Adrenal gland (tissue), 12 donors: Measurements from ENCODE around the gene FGFRL1. TPM values are rescaled to one million over a fixed set of nuclear protein-coding genes. Genes with fewer than 3 reads are reported as not detected.

Source experiments
- DNase-seq, 7 donors: peaks; one replicate each; pipeline ENCODE4 v3.0.0-alpha.2; 2019 to 2020
- H3K27ac ChIP-seq, 5 donors: fragments of 200-600 bp; sonication (generic) in 4 of 5; 1 replicate in 3 of 5; 2 replicates in 2 of 5; pipeline versions ENCODE4 v1.5.1 to v1.8.0; 2016 to 2020; ENCODE audit warnings: mild to moderate bottlenecking in 1 of 5
- H3K27me3 ChIP-seq: fragments of 200-600 bp; 2 replicates; pipeline ENCODE4 v1.8.0; 2021
- H3K36me3 ChIP-seq, 2 donors: fragments of 200-600 bp; replicated peaks in 1 of 2; 1 replicate in 1 of 2; 2 replicates in 1 of 2; pipeline versions ENCODE4 v1.5.1 to v1.8.0; 2018 to 2022
- H3K4me1 ChIP-seq, 2 donors: fragments of 200-600 bp; replicated peaks in 1 of 2; 1 replicate in 1 of 2; 2 replicates in 1 of 2; pipeline versions ENCODE4 v1.5.1 to v1.8.0; 2018 to 2021
- H3K4me3 ChIP-seq, 4 donors: fragments of 200-600 bp; sonication (generic) in 3 of 4; one replicate each; pipeline ENCODE4 v1.5.1; 2016 to 2018
- H3K9me3 ChIP-seq, 3 donors: fragments of 200-600 bp; sonication (generic) in 1 of 3; replicated peaks in 1 of 3; 1 replicate in 2 of 3; 2 replicates in 1 of 3; pipeline versions ENCODE4 v1.5.1 to v1.8.0; 2016 to 2021
- POLR2A ChIP-seq, 2 donors: fragments of 450-650 bp; IDR thresholded peaks; one replicate each; pipeline ENCODE4 v1.6.1; 2017; ENCODE audit warnings: antibody characterized with exemption in 2 of 2, mild to moderate bottlenecking in 2 of 2, moderate library complexity in 1 of 2
- WGBS, 4 donors: extraction: QIAGEN DNeasy Blood & Tissue Kit in 2 of 4; methylation state at CpG; one replicate each; pipeline versions ENCODE4 v1.1.5 to v1.1.7; 2013 to 2017; 5-methylcytosine and 5-hydroxymethylcytosine counted together
- intact Hi-C, 2 donors: fragments of 100-400 bp; cut with DNase I; formaldehyde crosslinking; loops; one replicate each; pipeline versions ENCODE4 v1.14.1 to v1.15.0; 2022 to 2023
- polyA plus RNA-seq, 3 donors: library from polyadenylated mRNA; stranded (reverse); fragments of 200-250 nt in 2 of 3; fragments of 350-450 nt in 1 of 3; fragmentation: Illumina TruSeq in 1 of 3; extraction: RNeasy Lipid Tissue Mini Kit (QIAGEN cat#74804) in 1 of 3; gene quantifications; one replicate each; pipeline ENCODE4 v1.2.3, GENCODE V29; 2013 to 2014
- total RNA-seq, 9 donors: library from RNA; depleted of rRNA in 4 of 9; stranded (reverse); fragments of >200 nt in 4 of 9; fragments of 120-200 nt in 1 of 9; fragmentation: NEBNext Ultra II Directional in 1 of 9; extraction: Animal tissue kit (Norgen Biotek cat#: 25700) in 1 of 9; gene quantifications; one replicate each; pipeline versions ENCODE4 v1.1.0 to v1.2.4, GENCODE V29; 2013 to 2023
- TF ChIP-seq, protein P1 (sequence below), 6 experiments: fragments of 450-650 bp in 4 of 6; fragments of 200-600 bp in 2 of 6; sonication (generic) in 1 of 6; IDR thresholded peaks; 1 replicate in 5 of 6; 2 replicates in 1 of 6; pipeline versions ENCODE4 v1.5.1 to v1.8.0; 2016 to 2021; ENCODE audit warnings: antibody characterized with exemption in 6 of 6, mild to moderate bottlenecking in 2 of 6, moderate library complexity in 1 of 6
- donor health status: healthy with polysubstance abuse.
- donor health status: Bipolar disorder and iron deficiency.
- donor health status: DM: yes; HTN: yes; CAD: no.
- donor health status: DM: no; HTN: no; CAD: no.
- donor health status: DM: no; HTN: no; CAD: no.
- donor health status: DM: yes; HTN: yes; CAD: no.

FGFRL1 gene
- total and polyA plus RNA-seq, 12 donors: 24.4 to 274 (median 77.8) TPM

DNA sequence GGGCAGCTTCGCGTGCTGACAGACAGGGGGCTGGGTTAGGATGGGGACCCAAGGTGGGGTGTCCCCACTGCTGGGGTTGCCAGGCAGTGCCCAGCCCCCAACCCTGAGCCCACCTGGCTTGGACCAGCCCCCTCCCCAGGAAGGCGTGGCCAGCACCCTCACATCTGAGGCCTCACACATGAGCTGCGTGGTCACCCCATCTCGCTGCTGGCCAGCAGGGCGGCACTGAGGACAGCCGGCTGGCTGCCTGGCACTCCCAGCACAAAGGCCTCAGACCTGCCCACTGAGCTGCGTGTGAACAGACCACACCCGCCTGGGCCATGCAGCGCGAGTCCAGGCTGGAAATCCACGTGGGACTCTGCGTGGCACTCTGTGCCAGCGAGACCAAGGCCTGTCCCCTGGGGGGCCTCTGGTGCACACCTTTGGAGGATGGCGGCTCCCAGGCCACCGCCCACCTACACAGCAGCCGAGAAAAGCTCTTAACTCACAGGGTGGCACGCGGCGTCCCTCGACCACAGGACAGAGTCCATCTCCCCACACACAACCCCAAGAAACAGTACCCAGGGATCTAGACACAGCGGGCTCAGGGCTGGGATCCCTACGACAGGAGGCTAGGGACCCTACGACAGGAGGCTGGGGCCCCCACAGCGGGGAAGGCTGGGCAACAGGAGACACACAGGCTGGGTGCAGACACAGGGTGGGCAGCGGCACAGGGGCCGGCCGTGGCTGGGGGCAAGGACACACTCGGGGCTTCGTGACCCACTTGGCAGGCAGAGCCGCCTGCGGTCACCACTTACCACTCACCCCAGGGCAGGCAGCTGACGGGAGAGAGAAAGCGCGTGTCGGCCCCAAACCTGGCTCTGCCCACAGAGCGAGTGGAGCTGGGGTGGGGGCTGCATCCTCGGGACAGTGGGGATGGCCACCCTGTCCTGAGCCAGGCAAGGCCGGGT is 47.9 kb upstream of the FGFRL1 start:
- WGBS, 4 donors: 88 to 95% (median 94%) methylated on average over 22 to 39 of the region's 39 CpGs
- peak in 1 of 7 donors; percentile 17 for DNase-seq
- Histone ChIP-seq H3K27me3 (no peaks in the 10 kb centered on the region), H3K4me3 (no peak overlapping the region), H3K9me3 (no peaks in the 10 kb centered on the region), H3K36me3 (peaks cover 0 to 17% of the 10 kb centered on the region in 2 donors), H3K4me1 (no peaks in the 10 kb centered on the region), H3K27ac (no peak overlapping the region)
- intact Hi-C loops: no loop called here
- TF ChIP-seq POLR2A (IDR thresholded peaks at IDR 0.05): no peak
- TF ChIP-seq, protein P1, sequence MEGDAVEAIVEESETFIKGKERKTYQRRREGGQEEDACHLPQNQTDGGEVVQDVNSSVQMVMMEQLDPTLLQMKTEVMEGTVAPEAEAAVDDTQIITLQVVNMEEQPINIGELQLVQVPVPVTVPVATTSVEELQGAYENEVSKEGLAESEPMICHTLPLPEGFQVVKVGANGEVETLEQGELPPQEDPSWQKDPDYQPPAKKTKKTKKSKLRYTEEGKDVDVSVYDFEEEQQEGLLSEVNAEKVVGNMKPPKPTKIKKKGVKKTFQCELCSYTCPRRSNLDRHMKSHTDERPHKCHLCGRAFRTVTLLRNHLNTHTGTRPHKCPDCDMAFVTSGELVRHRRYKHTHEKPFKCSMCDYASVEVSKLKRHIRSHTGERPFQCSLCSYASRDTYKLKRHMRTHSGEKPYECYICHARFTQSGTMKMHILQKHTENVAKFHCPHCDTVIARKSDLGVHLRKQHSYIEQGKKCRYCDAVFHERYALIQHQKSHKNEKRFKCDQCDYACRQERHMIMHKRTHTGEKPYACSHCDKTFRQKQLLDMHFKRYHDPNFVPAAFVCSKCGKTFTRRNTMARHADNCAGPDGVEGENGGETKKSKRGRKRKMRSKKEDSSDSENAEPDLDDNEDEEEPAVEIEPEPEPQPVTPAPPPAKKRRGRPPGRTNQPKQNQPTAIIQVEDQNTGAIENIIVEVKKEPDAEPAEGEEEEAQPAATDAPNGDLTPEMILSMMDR (IDR thresholded peaks at IDR 0.05): no peak

DNA sequence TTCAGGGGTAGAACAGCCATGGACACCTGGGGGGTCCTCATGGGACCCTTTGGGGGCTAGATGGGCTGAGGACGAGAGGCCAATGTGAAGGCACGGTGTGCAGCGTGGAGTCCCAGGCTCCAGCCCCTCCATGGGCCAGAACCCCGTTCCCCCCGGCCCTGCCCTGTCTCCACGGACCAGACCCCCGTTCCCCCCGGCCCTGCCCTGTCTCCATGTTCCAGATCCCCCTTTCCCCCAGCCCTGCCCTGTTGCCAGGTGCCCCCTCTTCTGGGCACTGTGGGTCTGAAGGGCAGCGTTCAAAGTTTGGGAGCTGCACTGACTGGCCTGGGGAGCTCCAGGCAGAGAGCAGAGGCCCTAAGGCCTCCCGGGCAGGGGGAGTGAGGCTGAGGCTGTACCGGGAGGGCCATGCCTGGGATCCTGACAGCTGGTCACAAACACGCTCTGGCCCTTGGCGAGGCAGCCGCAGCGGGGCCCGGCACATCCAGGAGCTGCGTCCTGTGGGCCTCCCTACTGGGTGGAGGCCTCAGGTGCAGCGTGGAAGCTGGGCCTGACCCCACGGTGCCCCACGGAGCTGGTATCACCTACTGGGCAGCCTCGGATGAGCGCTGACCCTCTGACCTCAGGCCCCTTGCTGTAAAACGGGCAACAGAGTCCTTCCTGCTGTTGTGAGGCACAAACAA is 46.9 kb upstream of the FGFRL1 start:
- H3K4me1 ChIP-seq: no peaks in the 10 kb centered on the region
- H3K27me3 ChIP-seq: no peaks in the 10 kb centered on the region
- TF ChIP-seq, protein P1 (IDR thresholded peaks at IDR 0.05): no peak
- no peak for TF ChIP-seq POLR2A (IDR thresholded peaks at IDR 0.05)
- peaks cover 0 to 17% of the 10 kb centered on the region in 2 donors for H3K36me3 ChIP-seq
- no peak overlapping the region for H3K27ac ChIP-seq
- H3K9me3 ChIP-seq: no peaks in the 10 kb centered on the region
- 75 to 92% (median 89%) methylated on average over 7 to 23 of the region's 23 CpGs for WGBS, 4 donors
- no peak for DNase-seq
- no peak overlapping the region for H3K4me3 ChIP-seq
- intact Hi-C loops: no loop called here

DNA sequence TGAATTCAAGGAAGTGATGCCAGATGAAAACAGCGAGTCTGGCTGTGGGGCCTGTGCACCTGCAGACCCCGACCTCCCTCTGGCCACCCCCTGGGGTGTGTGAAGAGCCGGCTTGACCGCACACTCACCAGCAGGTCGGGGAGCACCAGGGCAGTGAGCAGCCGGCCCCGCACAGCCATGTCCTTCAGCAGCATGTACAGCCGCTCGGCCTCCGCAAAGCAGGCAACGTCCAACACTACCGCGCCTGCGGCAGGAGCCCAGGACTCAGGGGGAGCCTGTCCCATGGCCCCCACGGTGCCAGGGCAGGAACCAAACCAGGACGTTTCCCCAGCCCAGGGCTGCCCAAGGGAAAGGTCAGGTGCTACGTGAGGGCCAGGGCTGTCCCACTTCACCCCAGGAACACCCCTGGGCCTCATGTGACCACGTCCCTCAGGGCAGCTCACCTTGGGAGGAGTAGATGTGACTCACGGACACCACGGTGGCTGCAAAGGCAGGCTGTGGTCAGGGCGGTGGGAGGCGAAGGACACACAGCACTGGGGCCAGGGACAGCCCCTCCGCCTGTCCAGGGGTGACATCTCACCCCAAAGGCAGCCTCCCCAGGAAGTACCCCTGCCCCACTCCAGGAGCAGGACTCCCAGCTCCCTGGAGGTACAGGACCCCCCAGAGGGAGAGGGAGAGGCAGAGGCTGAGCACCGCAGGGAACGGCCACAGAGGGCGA is 46.2 kb upstream of the FGFRL1 start:
- no peak for TF ChIP-seq POLR2A (IDR thresholded peaks at IDR 0.05)
- TF ChIP-seq, protein P1 (IDR thresholded peaks at IDR 0.05): no peak
- DNase-seq: no peak
- H3K27ac ChIP-seq: no peak overlapping the region
- 73 to 96% (median 90%) methylated on average over 12 to 26 of the region's 26 CpGs for WGBS, 4 donors
- H3K27me3 ChIP-seq: no peaks in the 10 kb centered on the region
- H3K4me3 ChIP-seq: no peak overlapping the region
- no peaks in the 10 kb centered on the region for H3K4me1 ChIP-seq
- H3K36me3 ChIP-seq: peaks cover 0 to 17% of the 10 kb centered on the region in 2 donors
- no peaks in the 10 kb centered on the region for H3K9me3 ChIP-seq
- intact Hi-C loops: no loop called here

DNA sequence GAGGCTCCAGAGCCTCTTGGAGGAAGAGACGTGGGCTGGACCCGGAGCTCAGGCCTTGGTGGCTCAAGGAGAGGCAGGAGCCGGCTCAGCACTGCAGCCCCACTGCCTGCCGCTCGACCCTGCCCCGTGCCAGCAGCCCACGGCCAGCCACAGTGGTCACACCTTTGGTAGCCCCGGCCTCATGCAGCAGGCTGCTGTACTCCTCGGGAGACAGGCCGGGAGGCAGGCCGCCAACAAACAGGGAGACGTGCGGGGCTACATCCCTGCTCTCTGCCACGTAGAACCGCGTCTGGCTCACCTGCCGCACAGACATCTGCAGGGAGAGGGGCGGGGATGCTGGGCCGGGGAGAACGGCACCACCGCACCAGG is 45.7 kb upstream of the FGFRL1 start:
- Histone ChIP-seq H3K9me3 (no peaks in the 10 kb centered on the region), H3K27me3 (no peaks in the 10 kb centered on the region), H3K27ac (no peak overlapping the region), H3K36me3 (peaks cover 0 to 17% of the 10 kb centered on the region in 2 donors), H3K4me3 (no peak overlapping the region), H3K4me1 (no peaks in the 10 kb centered on the region)
- no peak for TF ChIP-seq POLR2A (IDR thresholded peaks at IDR 0.05)
- TF ChIP-seq, protein P1 (IDR thresholded peaks at IDR 0.05): no peak
- intact Hi-C loops: no loop called here
- DNase-seq: no peak
- WGBS, 4 donors: 92 to 95% (median 94%) methylated on average over 15 to 21 of the region's 21 CpGs
